Stimulated activated naive CD8-positive, alpha-beta T cell treated with anti-CD3 and anti-CD28 coated beads, Interleukin-15, Interleukin-2, amounts not matched to agents 100 U/mL and 50 U/mL, for 24 hours (primary cell): Measurements from ENCODE around the gene BATF.

Source experiments
- ATAC-seq: fragments of 150-1000 bp; cut with Tn5 transposase; one replicate; pipeline ENCODE4 v1.10.0; 2021
- DNase-seq: peaks from one replicate; pipeline ENCODE4 v3.0.0; 2021

The BATF gene

DNA sequence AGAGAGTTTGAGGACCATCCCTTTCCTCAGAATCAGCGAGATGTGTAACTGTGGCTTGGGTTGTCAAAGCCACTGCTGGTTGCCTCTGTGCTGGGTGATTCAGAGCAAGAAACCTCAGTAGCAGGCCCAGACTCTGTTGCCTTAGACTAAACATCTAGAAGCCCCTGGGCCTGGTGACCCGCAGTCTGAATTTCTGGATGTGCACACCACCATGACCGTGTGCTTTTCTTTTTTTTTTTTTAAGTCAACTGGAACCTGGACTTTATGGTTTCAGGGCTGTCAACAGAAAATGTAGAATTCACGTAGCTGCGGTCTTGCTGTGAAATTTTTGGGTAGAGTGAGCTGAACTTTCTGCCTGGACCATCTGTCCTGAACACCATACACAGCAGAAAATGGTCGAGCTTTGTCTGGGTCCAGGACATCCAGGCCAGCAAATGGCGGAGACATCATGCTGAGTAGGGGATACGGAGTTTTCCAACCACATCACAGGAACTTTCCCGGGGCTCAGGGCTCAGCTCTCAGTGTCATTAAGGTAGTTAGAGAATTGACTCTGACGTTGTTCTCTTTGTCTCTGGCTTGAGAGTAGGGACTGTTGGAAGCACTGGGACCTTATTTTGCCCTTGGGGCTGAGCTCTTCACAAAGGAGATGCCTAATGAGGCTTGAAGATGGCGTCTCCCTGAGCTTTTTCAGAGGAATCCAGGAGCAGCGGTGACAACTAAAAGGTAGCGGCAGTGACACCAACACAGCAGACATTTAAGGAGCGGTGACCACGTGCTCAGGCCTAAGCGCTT is 23.0 kb upstream of the BATF start:
- ATAC-seq (peak; percentile 60), DNase-seq (peak; percentile 35)

DNA sequence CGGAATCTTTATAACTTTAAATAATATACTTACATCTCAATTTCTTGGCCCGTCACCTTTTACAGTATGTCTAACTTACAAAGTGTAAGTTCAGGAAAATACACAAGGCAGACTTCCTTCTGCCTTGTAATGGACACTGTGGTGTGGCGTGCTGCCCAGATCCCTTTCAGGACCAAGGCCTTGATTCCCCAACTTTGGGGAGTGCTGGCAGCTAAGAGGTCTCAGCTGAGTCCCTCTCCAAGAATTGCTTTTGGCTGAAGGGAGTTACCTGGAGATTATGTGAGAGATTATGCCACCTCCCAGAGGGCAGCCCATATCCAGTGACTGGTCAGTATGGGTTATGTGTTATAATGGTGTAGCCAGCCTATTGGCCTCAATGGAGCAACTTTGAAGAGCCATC is 21.2 kb upstream of the BATF start:
- ATAC-seq (no peak), DNase-seq (no peak)

GRCh38 chr14:75504411-75504810 is 17.9 kb upstream of the BATF start:
- DNase-seq: no peak
- ATAC-seq: no peak

DNA sequence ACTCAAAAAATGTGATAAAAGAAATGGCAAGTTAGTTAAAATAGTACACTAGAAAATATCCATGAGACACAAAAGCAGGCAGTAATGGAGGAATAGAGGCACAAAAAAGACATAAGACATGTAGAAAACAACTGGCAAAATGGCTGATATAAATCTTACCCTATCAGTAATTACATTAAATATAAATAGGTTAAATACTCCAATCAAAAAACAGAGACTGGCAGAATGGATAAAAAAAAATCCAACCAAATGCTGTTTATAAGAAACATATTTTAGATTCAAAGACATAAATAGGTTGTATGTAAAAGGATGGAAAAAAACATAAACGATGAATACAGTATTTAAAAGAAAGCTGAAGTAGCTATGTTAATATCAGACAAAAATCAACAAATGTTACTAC is 15.3 kb upstream of the BATF start:
- DNase-seq: no peak
- no peak for ATAC-seq

- no peak for DNase-seq
- ATAC-seq: peak; percentile 70
Observed at GRCh38 chr14:75510547-75510946, 11.7 kb upstream of the BATF start.

GRCh38 chr14:75511201-75511600 is 11.1 kb upstream of the BATF start:
- no peak for ATAC-seq
- DNase-seq: no peak

- ATAC-seq: peak; percentile 40
- peak; percentile 32 for DNase-seq
Observed at GRCh38 chr14:75513911-75514672, 8.2 kb upstream of the BATF start.

- DNase-seq (peak; percentile 58), ATAC-seq (peak; percentile 65)
Observed at GRCh38 chr14:75514673-75515628, 7.3 kb upstream of the BATF start.

GRCh38 chr14:75515629-75515996 is 6.7 kb upstream of the BATF start:
- ATAC-seq (no peak), DNase-seq (peak; percentile 23)

DNA sequence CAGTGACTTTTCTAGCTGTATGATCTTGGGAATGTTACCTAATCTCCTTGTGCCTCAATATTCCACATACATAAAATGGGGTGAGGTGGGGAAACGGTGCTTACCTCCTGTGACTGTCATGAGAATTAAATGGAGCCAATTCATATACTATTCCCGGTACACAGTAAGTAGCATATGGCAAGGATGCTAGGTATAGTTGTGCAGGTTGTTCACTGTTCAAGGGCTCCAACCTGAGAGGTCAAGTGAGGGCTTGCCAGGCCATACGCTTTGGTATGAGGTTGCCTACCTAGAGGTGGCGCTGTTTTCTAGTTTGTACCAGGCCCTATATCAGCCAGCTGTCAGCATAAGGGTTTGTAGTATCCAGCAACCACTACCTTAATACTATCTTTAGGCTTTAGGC is 3.6 kb upstream of the BATF start:
- ATAC-seq (no peak), DNase-seq (peak; percentile 67)

DNA sequence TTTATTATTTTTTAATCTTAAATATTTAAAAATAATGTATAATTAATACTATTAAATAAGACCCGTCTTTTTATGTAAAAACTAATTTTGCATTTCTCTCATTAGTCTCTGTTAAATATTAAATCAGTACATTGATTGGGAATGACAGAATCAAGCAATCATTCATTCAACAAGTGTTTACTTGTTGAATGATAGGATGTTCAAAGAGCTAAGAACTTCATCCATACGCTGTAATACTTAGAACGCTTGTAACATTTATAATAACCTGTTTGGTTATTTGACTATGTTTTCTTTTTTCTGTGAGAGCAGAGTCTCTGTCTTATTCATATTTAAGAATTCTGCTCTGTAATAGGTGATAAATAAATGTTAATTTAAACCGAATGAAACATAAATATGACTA is 2.9 kb upstream of the BATF start:
- ATAC-seq (no peak), DNase-seq (no peak)

DNA sequence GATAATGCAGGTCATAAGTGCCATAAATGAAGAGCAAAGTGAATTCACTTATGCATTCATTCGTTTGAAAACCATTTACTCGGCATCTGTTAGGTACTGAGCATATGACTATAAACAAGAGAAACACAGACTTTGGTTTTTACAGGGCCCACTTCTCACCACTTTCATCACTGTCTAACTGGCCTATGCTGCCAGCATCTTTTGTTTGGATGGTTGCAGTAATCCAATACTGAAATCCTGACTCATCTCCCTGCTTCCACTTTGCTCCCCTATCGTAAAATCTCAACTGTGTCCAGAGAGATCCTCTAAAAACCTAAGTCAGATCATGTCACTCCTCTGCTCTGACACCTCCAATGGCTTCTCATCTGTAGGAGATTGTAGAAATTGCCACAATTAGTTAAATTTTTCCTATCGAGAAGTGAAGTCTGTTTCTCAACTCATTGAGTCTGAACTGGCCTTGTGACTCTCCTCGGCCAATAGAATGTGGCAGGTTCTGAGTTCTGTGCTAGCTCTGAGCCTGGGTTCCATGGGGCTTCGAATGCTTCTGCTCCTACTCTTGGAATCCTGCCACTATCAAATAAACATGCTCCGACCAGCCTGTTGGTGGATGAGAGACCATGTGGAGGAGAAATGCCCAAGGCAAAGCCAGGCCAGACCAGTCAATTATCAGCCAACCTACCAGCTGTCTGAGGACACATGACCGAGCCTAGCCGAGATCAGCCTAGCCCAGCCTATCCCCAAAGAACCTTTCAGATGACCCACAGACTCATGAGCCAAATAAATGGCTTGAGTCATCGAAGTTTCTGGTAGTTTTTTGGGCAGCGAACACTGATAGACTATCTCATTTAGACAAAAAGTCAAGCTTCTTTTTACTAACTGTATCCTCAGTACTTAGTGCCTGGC is 2.2 kb upstream of the BATF start:
- ATAC-seq (no peak), DNase-seq (no peak)

DNA sequence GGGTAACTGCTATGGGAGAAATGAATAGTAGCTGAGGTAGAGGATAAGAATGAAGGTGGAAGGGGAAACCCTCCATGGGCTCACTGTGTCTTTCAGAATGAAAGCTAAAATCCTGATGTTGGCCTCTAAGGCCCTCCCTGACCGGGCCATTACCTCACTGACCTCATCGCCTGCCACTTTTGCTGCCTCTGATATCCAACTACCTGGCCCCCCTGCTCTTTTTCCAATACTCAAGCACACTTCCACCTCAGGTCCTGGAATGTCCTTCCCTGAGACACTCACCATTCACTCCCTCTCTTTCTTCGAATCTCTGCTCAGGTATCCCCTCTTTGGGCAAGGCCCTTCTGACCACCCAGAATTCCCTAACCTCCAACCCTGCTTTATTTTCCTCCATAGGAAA is 1.4 kb upstream of the BATF start:
- ATAC-seq: no peak
- no peak for DNase-seq

GRCh38 chr14:75521415-75522199 is 662 bp upstream of the BATF start:
- DNase-seq (peak; percentile 29), ATAC-seq (peak; percentile 15)

- DNase-seq (no peak), ATAC-seq (no peak)
Observed at GRCh38 chr14:75522983-75523318, 682 bp downstream of the BATF start.

- peak; percentile 30 for ATAC-seq
- peak; percentile 22 for DNase-seq
Observed at GRCh38 chr14:75523771-75524171, 1.5 kb downstream of the BATF start.

- ATAC-seq: no peak
- no peak for DNase-seq
Observed at GRCh38 chr14:75525969-75526368, 3.7 kb downstream of the BATF start.

GRCh38 chr14:75527449-75528163 is 5.3 kb downstream of the BATF start:
- DNase-seq (no peak), ATAC-seq (no peak)

GRCh38 chr14:75531256-75531655 is 9.0 kb downstream of the BATF start:
- no peak for DNase-seq
- ATAC-seq: no peak

DNA sequence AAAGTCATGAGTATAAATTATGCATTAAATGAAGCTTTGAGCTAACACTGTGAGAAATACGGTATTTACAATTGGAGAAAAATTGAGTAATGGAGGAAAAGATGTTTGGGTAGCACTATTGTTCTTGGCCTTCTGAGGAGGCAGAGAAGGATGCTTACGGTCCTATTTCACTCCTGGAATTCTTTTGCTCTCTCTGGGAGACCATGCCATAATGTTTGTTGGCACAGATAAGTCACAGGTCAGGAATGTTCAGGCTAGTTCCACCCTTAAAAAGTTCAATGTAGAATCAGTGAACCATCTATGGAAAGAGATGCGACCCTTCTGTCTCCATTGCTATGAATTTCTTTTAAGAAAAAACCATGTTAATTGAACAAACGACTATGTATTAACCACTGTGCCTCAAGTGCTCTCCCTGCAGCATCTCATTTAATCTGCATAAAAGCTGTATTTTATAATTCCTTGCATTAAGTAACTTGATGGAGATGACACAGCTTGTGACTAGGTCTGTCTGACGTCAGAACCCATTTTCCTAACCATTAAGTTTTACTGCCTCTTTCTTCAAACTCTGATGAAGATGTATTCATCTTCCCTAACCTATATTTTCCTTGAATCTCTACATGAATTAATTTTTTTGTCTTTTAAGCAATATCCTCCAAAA is 9.5 kb downstream of the BATF start:
- no peak for ATAC-seq
- DNase-seq: no peak
